Brain microvascular endothelial cell (primary cell): ENCODE measurements around the gene ADGRL3.
"Not testable (repeated sequence)": the region's sequence is repeated elsewhere in the genome, so short reads cannot be mapped to it uniquely, and the experiment has no call there.

ENCODE experiments used
- DNase-seq: peaks from one replicate; pipeline ENCODE4 v3.0.0-alpha.2; 2020
- H3K27ac ChIP-seq: fragments of 250-450 bp; sonication (Bioruptor Pico); 2 replicates; pipeline ENCODE4 v1.5.1; 2020; ENCODE audit warnings: mild to moderate bottlenecking, moderate library complexity
- H3K27me3 ChIP-seq: fragments of 250-450 bp; sonication (Bioruptor Pico); replicated peaks from 2 replicates; pipeline ENCODE4 v1.5.1; 2020; ENCODE audit warnings: mild to moderate bottlenecking
- H3K36me3 ChIP-seq: fragments of 250-450 bp; sonication (Bioruptor Pico); replicated peaks from 2 replicates; pipeline ENCODE4 v1.5.1; 2020; ENCODE audit warnings: mild to moderate bottlenecking
- H3K4me3 ChIP-seq: 2 replicates; pipeline ENCODE4 v1.5.1; 2011; ENCODE audit warnings: low read depth, mild to moderate bottlenecking, control low read depth, low read length, moderate library complexity
- in situ Hi-C: cut with HindIII; loops from 2 replicates; pipeline ENCODE4 v1.10.0; 2017; ENCODE audit warnings: low sequenced_read_pairs, low pct_ligation_motif_present
- TF ChIP-seq, protein P1 (sequence below): IDR thresholded peaks from 2 replicates; pipeline ENCODE4 v1.5.1; 2011; ENCODE audit warnings: low read depth, mild to moderate bottlenecking, moderate library complexity, low read length, control low read depth, inconsistent platforms; ENCODE audit errors: missing control alignments

The ADGRL3 gene

DNA sequence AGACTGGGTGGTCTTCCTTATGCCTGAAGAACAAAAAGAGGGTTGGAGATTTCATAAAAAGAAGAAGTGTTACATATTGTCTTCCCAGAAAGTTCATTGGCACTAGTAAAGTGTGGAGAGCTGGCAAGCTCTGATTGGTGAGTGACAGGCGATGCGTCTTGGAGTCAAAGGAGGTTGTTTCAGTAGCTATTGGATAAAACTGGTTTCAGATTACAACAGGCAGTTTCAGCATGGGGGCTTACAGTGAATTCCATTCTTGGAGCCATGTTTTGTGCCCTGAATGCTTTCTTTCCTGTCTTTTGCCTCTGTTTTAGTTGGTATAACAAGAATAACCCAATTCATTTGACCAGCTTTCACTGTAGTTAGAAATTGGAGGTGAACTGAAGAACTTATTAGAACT lies 750.5 kb downstream of the ADGRL3 start:
- Histone ChIP-seq H3K27me3 (no peaks in the 10 kb centered on the region), H3K27ac (no peak overlapping the region), H3K4me3 (no peak overlapping the region), H3K36me3 (no peaks in the 10 kb centered on the region)
- DNase-seq = no peak
- TF ChIP-seq, protein P1, sequence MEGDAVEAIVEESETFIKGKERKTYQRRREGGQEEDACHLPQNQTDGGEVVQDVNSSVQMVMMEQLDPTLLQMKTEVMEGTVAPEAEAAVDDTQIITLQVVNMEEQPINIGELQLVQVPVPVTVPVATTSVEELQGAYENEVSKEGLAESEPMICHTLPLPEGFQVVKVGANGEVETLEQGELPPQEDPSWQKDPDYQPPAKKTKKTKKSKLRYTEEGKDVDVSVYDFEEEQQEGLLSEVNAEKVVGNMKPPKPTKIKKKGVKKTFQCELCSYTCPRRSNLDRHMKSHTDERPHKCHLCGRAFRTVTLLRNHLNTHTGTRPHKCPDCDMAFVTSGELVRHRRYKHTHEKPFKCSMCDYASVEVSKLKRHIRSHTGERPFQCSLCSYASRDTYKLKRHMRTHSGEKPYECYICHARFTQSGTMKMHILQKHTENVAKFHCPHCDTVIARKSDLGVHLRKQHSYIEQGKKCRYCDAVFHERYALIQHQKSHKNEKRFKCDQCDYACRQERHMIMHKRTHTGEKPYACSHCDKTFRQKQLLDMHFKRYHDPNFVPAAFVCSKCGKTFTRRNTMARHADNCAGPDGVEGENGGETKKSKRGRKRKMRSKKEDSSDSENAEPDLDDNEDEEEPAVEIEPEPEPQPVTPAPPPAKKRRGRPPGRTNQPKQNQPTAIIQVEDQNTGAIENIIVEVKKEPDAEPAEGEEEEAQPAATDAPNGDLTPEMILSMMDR = no peak
- in situ Hi-C loops = no loop called here

DNA sequence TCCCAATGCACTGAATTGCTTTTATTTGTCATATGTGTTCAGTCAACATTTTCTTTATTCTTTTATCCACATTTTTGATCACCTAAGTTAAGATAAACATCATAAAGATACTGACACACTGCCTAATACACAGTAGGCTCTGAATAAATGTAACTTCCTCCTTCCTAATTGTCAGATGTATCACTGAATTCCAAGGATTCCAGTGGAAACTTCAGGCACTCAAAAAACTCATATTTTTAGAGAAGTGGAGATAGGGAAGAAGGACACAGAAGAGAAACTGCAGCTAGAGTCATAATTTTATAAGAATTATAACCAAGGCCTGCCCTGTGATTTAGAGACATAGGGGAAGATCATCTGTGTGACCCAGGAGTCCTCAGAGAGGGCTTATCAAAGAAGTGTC lies 753.3 kb downstream of the ADGRL3 start:
- in situ Hi-C loops = no loop called here
- TF ChIP-seq, protein P1 = no peak
- H3K36me3 ChIP-seq = no peaks in the 10 kb centered on the region
- no peak overlapping the region for H3K27ac ChIP-seq
- H3K4me3 ChIP-seq = no peak overlapping the region
- no peak for DNase-seq
- no peaks in the 10 kb centered on the region for H3K27me3 ChIP-seq

DNA sequence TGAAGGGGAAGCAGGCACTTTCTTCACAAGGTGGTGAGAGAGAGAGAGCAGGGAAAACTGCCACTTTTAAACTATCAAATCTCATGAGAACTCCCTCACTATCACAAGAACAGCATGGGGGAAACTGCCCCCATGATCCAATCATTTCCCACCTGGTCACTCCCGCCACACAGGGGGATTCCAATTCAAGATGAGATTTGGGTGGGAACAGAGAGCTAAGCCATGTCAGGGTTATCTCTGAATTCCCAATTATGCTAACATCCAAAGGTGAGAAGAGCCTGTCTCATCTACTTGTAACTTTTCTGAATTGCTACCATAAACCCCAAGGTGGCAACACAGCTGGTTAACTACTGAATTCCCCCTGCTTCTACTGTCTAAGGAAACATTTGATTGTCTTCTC lies 758.5 kb downstream of the ADGRL3 start:
- TF ChIP-seq, protein P1 = no peak
- no peaks in the 10 kb centered on the region for H3K27me3 ChIP-seq
- H3K4me3 ChIP-seq = no peak overlapping the region
- DNase-seq = no peak
- H3K27ac ChIP-seq = no peak overlapping the region
- no peaks in the 10 kb centered on the region for H3K36me3 ChIP-seq
- in situ Hi-C loops = no loop called here

DNA sequence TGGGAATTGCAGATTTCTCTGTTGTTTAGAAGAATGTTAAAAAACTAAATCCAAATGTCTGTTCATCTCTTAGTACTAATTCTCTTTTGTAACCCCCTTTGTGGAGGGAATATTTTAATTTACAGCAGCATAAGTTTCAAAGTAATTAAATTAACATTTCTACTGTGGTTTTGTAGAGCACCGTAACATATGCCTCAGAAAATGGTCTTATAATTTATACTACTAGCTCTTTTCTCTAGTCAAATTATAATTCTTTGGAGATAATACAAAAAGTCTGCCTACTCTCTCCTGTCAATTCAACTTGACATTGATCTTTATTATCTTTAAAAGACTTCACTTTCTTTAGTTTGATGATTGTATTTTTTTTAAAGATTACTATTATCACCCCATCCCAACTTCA lies 759.0 kb downstream of the ADGRL3 start:
- Histone ChIP-seq H3K36me3 (no peaks in the 10 kb centered on the region), H3K4me3 (no peak overlapping the region), H3K27ac (no peak overlapping the region), H3K27me3 (no peaks in the 10 kb centered on the region)
- in situ Hi-C loops = no loop called here
- TF ChIP-seq, protein P1 = no peak
- DNase-seq = no peak

DNA sequence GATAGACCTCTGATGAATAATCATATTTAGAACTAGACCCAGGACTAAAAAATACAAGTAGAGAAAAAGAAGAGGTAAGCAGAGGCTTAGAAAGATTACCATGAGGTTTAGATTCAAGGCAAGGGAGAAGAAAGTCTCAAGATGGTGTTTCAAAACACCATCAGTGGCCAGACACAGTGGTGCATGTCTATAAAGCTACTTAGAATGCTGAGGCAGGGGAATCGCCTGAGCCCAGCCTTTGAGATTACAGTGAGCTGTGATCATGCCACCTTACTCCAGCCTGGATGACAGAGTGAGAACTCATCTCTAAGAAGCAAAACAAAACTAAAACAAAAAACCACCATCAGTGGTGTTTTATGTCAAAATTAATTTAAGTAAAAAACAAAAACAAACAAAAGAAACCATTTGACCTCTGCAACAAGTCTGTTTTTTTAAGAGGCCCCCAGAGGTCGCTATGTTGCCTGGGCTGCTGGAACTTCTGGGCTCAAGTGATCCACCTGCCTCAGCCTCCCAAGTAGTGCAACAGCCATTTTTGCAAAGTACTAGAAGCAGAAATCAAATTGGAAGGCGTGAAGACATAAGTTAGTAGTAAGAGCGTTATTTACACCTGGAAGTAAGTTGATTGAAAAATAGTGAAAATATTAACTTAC lies 784.3 kb downstream of the ADGRL3 start:
- H3K4me3 ChIP-seq = no peak overlapping the region
- no peak overlapping the region for H3K27ac ChIP-seq
- no peaks in the 10 kb centered on the region for H3K36me3 ChIP-seq
- TF ChIP-seq, protein P1 = no peak
- no peaks in the 10 kb centered on the region for H3K27me3 ChIP-seq
- DNase-seq = no peak
- in situ Hi-C loops = no loop called here

DNA sequence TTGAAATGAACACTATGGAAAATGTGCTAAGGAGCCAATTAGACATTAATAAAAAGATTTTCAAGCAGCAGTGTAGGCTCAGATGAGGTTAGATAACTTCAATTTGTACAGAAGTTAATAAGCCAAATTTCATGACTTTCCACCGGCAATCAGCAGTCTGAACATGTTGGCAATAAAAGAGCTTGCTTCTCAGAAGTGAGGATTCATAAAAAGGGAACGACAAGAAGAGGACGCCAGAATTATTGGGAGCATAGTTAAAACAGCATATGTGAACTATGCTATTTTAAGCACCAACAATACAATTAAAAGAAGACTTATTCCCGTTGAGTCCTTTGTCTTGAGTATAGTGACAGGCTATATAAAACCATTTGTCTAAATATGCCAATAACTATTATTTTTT lies 785.3 kb downstream of the ADGRL3 start:
- Histone ChIP-seq H3K36me3 (no peaks in the 10 kb centered on the region), H3K27me3 (no peaks in the 10 kb centered on the region), H3K27ac (no peak overlapping the region), H3K4me3 (no peak overlapping the region)
- no peak for DNase-seq
- in situ Hi-C loops = no loop called here
- TF ChIP-seq, protein P1 = no peak

DNA sequence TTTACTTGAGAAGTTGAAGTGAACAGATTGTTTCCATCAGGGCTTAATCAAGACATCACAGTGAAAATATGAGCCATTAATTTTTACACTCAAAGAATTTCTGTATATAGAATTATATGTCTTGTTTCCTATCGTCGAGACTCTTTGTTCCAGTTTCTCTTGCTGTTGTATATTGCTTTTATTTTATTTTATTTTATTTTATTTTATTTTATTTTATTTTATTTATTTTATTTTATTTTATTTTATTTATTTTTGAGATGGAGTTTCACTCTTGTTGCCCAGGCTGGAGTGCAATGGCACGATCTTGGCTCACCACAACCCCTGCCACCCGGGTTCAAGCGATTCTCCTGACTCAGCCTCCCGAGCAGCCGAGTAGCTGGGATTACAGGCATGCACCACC lies 786.8 kb downstream of the ADGRL3 start:
- in situ Hi-C loops, H3K27me3 ChIP-seq, H3K4me3 ChIP-seq, H3K36me3 ChIP-seq, H3K27ac ChIP-seq, DNase-seq: not testable (repeated sequence)
